M059J (cell line): Measurements from ENCODE around the gene ASTN2. TPM values are rescaled to one million over a fixed set of nuclear protein-coding genes. Genes with fewer than 3 reads are reported as not detected.
A peak's percentile ranks its signal among the peaks of the same experiment; 100 is the strongest.

Source experiments
- DNase-seq: peaks from one replicate; pipeline ENCODE4 v3.0.0-alpha.2; 2012; ENCODE audit warnings: low read depth
- total RNA-seq: library from RNA; depleted of rRNA; stranded (reverse); fragments of >200 nt; shearing (Covaris generic); gene quantifications from 2 replicates; pipeline ENCODE4 v1.2.3, GENCODE V29; 2014

ASTN2 gene
- total RNA-seq, 1 experiment from 2014 or later, result 4.2 TPM

DNA sequence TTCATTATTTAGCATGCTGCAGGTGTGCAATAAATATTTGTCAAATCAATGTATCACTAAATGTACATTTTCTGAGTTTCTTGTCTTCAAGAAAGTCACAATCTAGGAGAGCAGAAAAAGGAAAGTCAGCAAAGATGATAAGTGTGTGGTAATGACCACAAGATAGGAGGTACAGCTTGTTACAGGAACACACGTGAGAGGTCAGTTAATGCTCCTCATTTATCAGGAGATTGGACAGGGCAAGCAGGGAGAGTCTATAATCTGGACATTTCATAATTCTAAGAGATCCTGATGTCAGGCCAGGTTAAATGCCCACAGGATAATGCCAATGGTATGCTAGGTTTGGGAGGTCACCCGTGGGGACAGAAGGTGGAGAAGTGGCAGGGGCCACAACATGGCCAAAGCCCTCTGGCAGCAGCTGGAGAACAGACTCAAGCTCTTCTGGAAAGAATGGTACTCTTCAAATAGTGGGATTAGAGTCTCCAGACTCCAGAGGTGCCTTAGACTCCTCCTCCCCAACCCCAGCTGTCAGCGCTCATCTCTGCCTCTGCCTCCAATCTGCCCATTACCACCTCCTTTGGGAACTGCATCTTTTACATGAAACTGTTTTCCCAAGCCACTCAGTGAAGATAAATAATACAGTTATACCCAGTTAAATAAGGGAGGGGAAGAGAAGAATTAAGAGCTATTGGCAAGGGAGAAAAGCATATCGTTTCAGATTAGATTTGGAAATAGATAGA, 114.3 kb downstream of the ASTN2 start:
- no peak for DNase-seq

DNA sequence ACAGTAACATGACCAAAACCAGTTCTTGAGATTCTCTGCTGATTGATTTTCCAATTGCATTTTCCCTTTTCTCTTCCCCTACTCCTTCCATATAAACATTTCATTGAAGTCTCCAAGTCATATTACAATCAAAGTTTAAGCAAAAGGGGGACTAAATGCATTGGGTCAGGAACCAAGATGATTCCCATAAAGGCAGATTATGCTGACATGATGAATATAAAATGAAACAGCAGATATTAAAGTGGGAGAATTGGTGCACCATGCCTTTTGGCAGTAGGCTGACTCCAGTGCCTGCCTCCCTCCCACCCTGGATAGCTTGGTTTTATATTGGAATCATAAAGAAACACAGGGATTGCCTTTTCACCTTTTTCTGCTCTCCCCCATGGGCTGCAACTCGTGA, 118.4 kb downstream of the ASTN2 start:
- no peak for DNase-seq

DNA sequence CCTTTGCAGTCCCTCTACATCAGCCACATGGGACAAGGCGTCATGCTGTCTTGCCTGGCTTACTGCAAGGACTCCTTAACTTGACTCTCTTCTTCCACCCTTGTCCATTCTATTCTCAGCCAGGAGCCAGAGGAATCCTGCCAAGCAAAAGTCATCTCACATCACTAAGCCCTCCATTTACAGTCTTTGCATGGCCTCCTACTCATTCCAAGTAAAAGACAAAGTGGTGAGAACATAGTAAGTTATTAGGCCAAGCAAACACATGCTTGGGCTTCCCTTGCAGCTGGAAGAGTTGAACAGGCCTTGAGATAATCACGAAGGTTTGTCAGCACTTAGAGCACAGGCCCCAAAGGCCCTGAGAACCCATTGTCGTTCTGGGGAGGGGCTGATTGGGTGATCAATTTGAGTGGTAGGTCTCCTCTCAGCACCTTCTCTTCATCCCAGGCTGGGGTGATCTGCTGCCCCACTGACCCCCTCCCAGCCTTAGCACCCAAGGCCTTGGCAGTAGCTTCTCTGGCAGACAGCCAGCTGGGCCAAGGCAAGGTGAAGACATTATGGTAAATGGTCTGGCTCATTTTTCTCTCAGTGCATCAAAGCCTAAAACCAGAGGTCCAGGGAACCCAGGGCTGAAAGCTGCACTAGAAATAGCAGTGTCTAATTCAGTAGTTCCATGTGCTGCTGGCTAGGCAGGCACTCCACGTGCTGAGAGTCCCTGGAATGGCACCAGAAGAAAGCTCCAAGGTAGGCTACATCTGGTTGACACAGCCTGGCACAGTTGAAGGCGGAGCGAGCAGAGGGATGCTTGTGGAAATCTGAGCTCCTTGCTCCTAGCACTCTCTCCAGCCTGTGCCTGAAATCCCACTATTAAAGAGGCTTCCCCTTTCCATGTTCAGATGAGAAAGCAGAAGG, 121.4 kb downstream of the ASTN2 start:
- DNase-seq, result no peak

GRCh38 chr9:117290856-117291622, 123.8 kb downstream of the ASTN2 start:
- no peak for DNase-seq

GRCh38 chr9:117290306-117290840, 124.5 kb downstream of the ASTN2 start:
- DNase-seq, result no peak

GRCh38 chr9:117286245-117286644, 128.6 kb downstream of the ASTN2 start:
- DNase-seq, result no peak

DNA sequence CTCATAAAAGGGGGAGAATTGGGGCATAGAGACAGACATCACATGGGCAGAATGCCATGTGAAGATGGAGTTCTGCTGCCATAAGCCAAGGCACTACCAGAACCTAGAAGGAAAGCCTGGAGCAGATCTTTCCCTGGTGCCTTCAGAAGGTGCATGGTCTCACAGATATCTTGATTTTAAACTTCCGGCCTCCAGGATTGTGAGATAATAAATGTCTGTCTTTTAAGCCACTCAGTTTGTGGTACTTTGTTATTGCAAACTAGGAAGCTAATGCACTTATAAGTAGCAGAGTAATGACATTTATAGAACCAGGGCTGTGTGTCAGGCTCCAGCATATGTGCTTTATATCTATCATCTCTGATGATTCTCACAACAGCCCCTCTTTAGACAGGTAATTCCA, 130.4 kb downstream of the ASTN2 start:
- no peak for DNase-seq

DNA sequence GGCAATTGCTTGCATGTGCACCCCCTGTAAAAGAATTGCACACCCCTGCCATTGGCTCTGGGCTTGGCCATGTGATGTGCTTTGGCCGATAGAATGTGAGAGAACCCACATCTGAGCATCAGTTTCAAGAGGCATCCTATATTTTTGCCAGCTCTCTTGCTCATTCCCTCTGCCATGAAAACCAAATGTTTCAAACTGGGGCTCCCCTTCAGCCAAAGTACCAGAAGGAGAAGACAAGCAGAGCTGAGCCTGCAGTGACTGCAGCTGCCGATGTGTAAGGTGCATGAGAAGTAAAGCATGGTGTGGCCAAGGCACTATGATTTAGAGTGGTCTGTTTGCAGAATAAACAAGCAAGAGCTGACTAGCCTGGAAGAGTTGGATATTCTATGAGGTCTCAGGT, 132.3 kb downstream of the ASTN2 start:
- no peak for DNase-seq

DNA sequence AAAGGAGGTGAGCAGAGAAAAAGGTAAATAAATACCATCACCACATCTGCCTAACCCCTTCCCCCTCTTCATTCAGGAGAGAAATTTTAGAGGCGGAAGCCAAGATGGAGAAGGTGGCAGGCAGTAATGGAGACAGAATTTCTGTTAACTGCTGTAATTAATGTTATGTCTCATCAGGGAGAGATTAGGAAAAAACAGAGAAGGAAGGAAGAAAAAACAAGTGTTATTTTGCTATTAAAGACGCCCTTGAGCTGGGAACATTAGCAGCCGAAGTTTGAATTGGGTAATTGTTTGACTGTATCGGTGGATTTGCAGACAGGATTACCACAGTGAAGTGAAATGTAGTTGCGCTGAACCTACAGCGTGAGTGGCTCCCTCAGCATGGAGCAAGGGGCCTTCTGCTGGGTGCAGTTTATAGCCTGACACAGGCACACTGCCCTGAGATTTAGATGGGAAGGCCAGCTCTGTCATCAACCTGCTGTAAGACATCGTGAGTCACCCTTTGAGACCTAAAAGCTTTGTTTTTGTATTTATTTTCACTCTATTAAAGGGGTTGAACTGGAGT, 136.3 kb downstream of the ASTN2 start:
- no peak for DNase-seq

- no peak for DNase-seq
These were observed 136.8 kb downstream of the ASTN2 start for GRCh38 chr9:117278020-117278419.

- no peak for DNase-seq
These were observed 138.4 kb downstream of the ASTN2 start for GRCh38 chr9:117276444-117276843.

GRCh38 chr9:117273612-117274011, 141.2 kb downstream of the ASTN2 start:
- no peak for DNase-seq

DNA sequence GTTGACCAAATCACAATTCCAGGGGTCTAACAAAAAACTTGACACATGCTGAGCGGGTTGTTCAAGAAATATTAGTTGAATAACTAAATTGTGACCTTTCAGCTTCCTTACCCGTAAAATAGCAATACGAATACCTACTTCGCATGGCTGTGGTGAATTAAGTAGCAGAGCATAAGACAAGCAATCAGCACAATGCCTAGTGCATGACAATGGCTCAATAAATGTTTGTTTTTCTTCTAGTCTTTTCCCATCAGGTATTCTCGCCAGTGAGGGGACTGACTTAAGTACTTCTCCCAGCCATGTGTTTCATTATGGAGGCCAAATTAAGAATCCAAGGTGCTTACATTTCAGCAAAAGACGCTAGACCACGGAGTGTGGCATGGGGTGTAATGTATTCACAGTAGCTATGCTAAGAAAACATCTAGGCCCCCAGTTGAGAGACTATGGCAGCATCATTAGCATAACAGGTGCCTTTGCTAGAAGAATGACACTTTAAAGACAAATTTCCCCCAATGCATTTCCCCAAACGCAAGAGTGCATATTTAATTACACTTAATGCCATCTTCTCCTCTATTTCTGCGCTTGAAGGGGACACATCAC, 145.9 kb downstream of the ASTN2 start:
- DNase-seq, result no peak

DNA sequence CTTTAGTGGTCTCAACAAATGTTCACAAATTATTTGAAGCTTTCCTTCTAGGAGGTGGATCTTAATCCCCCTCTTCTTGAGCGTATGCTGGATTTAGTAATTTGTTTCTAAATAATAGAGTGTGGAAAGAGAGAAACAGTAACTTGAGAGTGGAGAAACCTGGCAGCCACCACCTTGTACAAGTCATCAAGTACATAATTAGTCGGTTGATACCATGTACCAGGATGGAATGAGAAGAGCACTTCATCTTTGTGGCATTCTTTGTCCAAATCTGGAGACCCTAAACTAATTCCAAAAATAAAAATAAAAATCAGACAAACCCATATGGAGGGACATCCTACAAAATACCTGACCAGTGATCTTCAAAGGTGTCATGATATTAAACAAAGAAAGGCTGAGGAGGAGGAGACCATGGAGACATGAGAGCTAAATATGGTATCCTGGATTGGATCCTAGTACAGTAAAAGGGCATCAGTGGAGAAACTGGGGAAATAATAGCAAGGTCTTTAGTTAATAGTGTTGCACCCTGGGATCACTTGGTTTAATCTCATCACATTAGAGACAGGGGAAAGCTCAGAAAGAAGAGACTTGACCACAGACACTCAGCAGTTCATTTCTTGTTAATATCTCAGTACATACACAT, 147.9 kb downstream of the ASTN2 start:
- no peak for DNase-seq

DNA sequence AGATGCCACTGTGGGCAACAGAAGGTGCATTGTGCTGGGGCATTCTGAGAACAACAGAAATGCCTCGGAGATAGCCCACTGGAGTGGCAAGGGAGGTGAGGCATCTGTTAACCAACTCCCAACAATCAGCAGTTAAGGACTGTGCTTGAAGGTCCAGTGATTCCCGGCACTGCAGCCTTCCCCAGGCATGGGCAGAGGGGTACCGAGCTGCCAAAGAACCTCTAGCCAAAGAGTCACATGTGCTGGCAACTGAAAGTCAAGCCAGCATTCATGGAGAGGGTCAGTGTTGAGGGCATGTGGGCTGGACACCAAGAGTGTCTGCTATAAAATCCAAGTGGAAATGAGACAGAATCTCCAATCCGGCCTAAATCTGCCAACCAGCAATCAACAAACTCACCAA, 149.6 kb downstream of the ASTN2 start:
- no peak for DNase-seq

DNA sequence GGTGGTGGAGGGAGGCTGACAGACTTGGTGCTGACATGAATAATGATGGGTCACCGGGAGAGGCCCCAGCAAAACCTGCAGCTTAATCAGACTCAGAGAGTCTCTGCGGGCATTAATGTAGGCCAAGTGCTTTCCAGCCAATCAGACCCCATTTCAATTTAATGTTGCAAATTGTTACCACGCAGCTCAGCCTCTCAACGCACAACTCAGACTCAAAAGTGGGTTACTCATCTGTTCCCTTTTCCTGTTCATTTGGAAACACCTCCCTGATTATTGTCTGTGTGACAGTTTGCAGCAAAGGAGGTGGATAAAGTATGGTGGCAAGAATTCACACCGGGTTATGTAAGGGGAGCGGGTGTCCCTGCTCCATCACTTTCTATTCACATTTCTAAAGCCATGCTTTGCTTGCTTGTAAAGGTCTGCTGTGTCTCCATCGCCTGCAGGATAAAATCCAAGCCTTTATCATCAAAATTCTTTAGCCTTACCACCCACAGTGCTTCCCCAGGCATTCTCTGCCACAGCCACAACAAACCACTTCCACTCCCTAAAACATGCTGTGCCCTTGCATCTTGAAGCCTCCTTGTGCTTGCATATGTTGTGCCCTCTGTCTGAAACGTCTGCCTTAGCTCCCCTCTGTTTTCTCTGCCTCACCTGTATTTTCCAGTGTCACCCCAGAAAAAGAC, 156.5 kb downstream of the ASTN2 start:
- no peak for DNase-seq

- DNase-seq, result no peak
These were observed 161.6 kb downstream of the ASTN2 start for GRCh38 chr9:117253261-117253660.

DNA sequence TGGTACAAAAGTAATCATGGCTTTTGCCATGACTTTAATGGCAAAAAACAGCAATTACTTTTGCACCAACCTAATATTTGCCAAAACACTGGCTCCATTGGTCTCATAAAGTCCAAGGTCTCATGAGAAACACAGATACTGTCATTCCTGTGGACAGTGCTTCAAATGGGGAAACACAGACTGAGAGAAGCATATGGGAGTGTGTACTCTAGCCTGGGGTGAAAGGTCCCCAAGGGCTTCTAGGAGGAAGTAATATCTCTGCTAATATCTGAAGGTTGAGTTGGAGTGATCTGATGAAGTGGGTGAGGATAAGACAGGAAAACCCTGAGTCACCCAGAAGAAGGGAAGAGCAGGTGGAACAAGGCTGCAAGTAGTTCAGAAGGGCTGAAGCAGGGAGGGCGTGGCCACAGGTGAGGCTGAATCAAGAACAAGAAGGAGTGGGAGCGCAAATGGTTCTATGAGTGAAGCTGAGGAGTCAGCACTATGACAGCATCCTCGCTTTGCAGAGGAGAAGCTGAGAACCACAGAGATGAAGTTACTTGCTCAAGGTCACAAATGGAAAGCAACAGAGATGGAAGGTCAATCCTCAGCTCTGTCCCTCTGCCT, 164.1 kb downstream of the ASTN2 start:
- DNase-seq, result no peak

DNA sequence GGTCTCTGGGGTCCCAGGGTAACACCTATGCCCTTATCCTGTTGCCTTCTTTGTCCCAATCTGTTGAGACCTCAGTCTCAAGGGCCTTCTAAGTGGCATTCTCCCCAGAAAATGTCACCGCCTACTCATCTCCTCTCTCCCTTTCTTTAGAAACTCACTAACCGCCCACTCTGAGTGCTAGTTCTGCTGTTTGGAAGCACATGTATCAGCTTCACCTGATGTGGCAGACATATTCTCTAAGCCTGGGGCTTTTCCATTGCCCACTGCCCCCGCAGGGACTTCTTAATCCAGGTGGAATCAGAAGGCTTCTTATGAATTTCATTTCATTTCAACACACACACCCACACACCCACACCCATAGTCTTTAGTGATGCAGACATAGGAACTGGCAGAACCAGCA, 165.1 kb downstream of the ASTN2 start:
- DNase-seq, result no peak

GRCh38 chr9:117247266-117247665, 167.6 kb downstream of the ASTN2 start:
- DNase-seq, result peak; percentile 8
